NCI-H2196 treated with DMSO at 0.1 percent for 48 hours (cell line): Measurements from ENCODE around the gene HTT.

ENCODE experiments used
- DNase-seq: peaks from one replicate; lab custom pipeline; 2025; ENCODE audit not compliant: unreplicated experiment; lab: John Stamatoyannopoulos, UW

Gene HTT

DNA sequence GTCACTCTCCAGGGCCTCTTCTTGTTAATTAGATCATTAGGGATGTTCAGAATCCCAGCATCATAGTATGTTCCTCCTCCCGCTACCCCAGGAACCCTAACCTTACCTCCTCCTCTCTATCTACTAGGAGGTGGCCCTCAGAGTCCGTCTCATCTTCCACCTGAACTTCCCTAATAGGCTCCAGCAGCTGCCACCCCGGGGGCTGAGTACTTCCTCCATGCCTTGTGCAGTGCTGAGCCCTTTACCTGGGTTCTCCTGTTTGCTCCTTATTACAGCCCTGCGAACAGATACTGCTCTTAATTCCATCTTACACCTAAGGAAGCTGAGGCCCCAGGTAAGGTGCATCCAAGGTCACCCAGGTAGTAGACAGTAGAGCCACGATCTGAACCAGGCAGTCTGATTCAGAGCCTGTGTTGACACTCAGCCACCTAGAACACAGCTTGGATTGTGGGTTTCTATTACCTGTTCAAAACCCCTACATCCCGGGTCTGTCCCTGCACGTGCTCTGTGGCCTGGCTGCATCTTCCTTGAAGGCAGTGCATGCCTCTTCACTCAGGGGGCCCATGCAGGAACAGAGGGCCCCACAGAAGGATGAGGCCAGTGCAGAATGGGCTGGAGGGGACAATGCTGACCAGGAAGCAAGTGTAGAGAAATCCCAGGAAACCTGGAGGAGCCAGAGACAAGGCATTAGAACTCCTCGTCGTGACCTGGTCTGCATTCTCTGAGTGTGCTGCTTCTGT is 123.1 kb downstream of the HTT start:
- no peak for DNase-seq

DNA sequence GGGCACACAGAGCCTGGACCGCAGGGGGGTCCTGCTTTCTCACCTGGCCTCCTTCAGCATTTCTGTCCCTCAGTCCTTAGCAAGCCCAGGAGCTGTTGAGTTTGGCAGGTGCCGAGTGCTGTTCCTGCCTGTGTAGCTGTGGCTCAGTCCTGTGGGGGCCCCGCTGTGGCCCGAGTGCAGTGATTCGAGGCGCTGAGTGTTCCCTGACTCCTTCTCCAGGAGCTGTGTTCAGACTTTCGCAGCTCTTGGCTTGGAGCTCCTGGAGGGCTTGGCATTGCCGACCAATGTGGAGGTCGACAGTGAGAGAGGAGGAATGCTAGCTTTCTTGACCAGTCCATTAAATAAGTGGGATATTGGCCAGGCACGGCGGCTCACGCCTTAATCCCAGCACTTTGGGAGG is 124.4 kb downstream of the HTT start:
- no peak for DNase-seq

DNA sequence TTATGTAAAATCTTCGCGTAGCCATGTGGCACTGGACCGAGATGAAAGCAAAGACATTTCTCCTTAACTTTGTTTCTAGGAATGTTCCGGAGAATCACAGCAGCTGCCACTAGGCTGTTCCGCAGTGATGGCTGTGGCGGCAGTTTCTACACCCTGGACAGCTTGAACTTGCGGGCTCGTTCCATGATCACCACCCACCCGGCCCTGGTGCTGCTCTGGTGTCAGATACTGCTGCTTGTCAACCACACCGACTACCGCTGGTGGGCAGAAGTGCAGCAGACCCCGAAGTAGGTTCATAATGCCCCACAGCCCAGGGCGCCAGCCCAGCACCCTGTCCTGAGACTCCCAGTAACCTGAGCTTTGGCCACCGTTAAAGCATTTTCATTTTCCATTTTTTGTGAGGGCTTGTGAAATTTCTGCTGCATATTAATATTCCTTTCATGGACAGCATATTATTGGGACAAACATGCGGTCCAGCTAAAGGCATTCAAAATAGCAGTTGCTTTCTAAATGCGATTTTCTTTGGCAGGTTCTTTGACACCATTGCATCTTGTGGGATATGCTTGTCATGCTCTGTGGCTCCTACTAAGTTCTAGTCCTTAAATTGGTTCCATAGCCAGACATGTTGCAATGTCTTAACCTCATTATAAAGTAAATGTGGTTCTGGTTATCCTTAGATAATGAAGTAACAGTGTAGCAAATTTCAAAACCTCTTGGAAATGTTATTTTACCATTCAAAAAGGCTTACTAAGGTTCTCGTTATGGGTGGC is 125.4 kb downstream of the HTT start:
- no peak for DNase-seq

DNA sequence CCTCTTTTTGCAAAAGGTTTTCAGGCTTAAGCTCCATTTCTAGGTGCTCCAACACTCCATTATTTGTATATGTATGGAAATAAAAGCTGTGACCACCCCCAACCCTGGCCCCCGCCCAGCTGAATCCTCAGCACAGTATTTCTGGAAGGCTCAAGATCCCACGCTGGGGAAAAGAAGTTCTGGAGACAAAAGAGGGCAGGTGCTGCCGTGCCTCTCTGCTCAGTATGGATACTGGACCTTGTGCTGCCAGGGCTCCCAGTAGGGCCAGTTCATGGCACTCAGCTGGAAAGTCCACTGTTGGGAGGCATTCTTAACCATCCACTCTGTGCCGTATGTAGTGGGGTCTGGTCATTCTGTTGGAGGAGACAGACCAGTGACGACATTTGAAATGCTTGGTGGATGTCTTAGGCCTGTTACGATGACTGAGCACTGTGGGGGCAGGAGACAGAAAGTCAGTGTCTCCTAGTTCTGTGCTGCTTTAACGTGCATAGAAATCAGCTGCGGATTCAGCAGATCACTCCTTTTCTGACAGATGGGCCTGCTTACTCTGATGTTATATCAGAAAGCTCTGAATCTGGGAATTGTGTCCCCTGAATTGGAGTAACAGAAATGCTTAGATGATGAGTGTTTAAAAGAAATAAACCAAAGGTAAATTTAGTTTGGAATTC is 126.1 kb downstream of the HTT start:
- DNase-seq, result no peak

GRCh38 chr4:3201718-3202702 is 127.5 kb downstream of the HTT start:
- no peak for DNase-seq

GRCh38 chr4:3202836-3203820 is 128.6 kb downstream of the HTT start:
- no peak for DNase-seq

DNA sequence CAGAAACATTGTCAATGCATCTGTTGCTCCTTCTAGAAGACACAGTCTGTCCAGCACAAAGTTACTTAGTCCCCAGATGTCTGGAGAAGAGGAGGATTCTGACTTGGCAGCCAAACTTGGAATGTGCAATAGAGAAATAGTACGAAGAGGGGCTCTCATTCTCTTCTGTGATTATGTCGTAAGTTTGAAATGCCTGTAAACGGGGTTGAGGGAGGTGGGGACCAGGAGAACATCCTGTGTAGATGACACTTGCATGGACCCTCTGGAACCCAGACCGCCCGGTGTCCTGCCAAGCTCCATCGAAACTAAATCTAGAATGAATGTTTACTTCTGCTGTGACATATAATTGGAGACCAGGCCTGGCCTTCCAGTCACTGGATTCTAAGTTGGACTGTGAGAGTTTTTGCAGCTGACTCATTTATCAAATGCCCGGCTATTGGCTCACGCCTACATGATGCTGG is 129.5 kb downstream of the HTT start:
- no peak for DNase-seq

- DNase-seq, result no peak
Observed at GRCh38 chr4:3205995-3206394, 131.5 kb downstream of the HTT start.

GRCh38 chr4:3206439-3207100 is 132.1 kb downstream of the HTT start:
- no peak for DNase-seq

DNA sequence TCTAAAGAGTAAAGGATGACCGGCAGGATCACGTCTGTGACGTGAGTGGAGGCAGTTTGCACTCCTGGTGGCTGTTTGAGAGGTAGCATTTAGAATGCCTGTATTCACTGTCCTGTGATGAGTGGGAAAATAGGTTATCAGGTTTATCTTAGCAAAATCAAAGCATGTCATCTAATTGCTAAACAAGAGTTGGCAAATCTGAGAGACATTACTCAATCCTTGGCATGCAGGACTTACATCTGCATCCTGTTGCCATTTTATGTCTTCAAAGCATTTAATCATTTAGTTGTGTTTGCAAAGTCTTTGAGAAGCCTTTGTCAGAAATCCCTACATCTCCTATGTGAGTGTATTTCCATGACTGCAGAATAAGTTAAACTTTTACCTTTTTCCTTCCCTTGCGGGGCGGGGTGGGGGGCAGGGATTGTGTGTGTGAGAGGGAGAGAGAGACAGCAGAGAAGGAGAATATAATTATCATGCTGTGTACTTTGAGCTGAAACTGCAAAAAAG is 133.1 kb downstream of the HTT start:
- no peak for DNase-seq

DNA sequence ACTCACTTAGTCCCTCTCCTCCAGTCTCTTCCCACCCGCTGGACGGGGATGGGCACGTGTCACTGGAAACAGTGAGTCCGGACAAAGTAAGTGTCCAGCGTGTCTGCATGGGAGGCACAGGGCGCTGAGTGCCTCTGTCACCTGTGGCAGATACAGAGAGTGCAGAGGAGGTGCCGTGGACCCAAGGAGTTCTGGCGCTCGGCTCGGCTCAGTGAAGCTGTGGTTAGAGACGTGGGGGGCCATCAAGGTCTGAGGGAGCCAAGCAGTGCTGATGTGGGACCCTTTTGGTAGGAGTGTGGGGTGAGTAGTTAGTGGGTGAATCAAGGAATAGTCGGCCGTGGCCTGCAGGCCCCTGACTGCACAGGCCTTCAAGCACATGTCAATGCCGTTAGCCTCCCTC is 134.3 kb downstream of the HTT start:
- DNase-seq, result no peak

- no peak for DNase-seq
Observed at GRCh38 chr4:3209551-3210325, 135.3 kb downstream of the HTT start.

GRCh38 chr4:3210467-3210866 is 136.0 kb downstream of the HTT start:
- no peak for DNase-seq

DNA sequence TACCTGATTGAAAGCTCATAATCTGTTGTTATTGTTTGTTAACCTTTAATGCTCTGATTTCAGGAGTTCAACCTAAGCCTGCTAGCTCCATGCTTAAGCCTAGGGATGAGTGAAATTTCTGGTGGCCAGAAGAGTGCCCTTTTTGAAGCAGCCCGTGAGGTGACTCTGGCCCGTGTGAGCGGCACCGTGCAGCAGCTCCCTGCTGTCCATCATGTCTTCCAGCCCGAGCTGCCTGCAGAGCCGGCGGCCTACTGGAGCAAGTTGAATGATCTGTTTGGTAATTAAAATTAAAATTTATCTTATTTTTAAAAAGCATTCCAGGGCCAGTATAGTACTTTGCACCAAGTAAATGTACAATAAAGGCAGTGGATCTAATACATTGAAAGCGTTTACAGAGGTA is 137.4 kb downstream of the HTT start:
- no peak for DNase-seq

DNA sequence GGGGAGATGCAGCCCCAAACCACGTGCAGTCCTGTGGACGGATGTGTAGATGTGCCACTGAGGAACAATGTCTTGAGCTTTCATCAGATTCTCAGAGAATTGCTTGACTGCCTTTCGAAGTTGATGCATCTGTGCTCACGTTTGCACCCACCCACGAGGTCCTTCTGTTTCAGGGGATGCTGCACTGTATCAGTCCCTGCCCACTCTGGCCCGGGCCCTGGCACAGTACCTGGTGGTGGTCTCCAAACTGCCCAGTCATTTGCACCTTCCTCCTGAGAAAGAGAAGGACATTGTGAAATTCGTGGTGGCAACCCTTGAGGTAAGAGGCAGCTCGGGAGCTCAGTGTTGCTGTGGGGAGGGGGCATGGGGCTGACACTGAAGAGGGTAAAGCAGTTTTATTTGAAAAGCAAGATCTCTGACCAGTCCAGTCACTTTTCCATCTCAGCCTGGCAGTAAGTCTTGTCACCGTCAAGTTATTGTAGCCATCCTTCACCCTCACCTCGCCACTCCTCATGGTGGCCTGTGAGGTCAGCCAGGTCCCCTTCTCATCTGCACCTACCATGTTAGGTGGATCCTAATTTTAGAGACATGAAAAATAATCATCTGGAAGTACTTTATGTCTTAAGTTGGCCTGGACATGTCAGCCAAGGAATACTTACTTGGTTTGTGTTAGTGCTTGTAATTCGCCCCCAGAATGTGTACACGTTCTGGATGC is 138.1 kb downstream of the HTT start:
- no peak for DNase-seq

DNA sequence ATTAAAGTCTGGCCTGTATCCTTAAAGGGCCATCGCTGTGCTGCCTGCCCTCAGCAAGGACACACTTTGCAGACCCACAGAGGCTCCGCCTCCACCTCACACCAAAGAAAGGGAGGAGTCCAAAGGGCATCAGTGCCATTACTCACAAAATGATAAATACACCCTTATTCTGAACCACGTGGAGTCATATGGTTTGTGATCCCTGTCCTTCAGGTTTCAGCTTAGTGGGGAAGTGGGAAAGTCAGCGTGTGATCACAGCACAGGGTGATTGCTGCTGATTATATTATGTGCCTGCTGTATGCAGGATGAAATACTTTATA is 138.6 kb downstream of the HTT start:
- DNase-seq, result no peak

- DNase-seq, result no peak
Observed at GRCh38 chr4:3213661-3214250, 139.3 kb downstream of the HTT start.
